ENCODE data around the gene BMP3.

- TF ChIP-seq ZNF780A (CRISPR knock-in tag; IDR thresholded peaks at IDR 0.05) (no peak), ZNF121 (CRISPR knock-in tag; IDR thresholded peaks at IDR 0.05) (no peak), CHD2 (IDR thresholded peaks at IDR 0.05; ENCODE audit: low read depth, low read length) (no peak), POLR2AphosphoS2 (IDR thresholded peaks at IDR 0.05; ENCODE audit: low read depth, low read length) (no peak), GPN1 (CRISPR knock-in tag; IDR thresholded peaks at IDR 0.05; ENCODE audit: borderline replicate concordance) (no peak)
These were observed 7.0 kb upstream of the BMP3 start for GRCh38 chr4:81023484-81023883.

Data from HepG2 (cell line).